Measurements from ENCODE around the gene CD180.

DNA sequence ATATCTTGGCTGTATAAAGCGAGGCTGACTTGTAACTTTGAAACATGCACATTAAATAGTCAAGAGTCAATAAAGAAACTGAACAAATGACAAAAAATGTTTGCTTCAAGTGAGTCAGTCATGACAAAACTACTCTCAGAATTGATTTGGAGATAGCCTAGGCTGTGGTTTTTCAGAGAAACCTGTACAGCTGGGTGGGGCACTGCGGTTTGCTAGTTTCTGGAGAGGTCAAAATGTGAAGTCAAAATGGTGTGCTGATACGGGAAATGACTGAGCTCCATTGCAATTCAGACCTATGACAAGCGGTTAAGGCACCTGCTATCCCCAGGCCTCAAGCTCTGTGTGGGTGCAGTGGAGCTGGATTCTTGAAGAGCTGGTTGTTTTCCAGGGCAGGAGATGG lies 10.3 kb upstream of the CD180 start:
- TF ChIP-seq, protein P1, sequence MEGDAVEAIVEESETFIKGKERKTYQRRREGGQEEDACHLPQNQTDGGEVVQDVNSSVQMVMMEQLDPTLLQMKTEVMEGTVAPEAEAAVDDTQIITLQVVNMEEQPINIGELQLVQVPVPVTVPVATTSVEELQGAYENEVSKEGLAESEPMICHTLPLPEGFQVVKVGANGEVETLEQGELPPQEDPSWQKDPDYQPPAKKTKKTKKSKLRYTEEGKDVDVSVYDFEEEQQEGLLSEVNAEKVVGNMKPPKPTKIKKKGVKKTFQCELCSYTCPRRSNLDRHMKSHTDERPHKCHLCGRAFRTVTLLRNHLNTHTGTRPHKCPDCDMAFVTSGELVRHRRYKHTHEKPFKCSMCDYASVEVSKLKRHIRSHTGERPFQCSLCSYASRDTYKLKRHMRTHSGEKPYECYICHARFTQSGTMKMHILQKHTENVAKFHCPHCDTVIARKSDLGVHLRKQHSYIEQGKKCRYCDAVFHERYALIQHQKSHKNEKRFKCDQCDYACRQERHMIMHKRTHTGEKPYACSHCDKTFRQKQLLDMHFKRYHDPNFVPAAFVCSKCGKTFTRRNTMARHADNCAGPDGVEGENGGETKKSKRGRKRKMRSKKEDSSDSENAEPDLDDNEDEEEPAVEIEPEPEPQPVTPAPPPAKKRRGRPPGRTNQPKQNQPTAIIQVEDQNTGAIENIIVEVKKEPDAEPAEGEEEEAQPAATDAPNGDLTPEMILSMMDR (IDR thresholded peaks at IDR 0.05), result no peak
- no peak for TF ChIP-seq POLR2A (IDR thresholded peaks at IDR 0.05)
- no peak for TF ChIP-seq EP300 (IDR thresholded peaks at IDR 0.05)
